Neuronal stem cell (in vitro differentiated cells): ENCODE measurements around the gene TXLNB.
A peak's percentile ranks its signal among the peaks of the same experiment; 100 is the strongest.

ENCODE experiments used
- DNase-seq: peaks from one replicate; pipeline ENCODE4 v3.0.0-alpha.2; 2013; ENCODE audit warnings: low spot score
- H2AFZ ChIP-seq: one replicate; pipeline ENCODE4 v1.6.1; 2013; ENCODE audit warnings: mild to moderate bottlenecking, low read length, inconsistent platforms
- H2AK5ac ChIP-seq: 2 replicates; pipeline ENCODE4 v1.6.1; 2013; ENCODE audit warnings: low read depth, mild to moderate bottlenecking, inconsistent platforms, low read length, moderate library complexity, mixed read lengths
- H2BK120ac ChIP-seq: 2 replicates; pipeline ENCODE4 v1.6.1; 2013; ENCODE audit warnings: low read depth, mild to moderate bottlenecking, inconsistent platforms, low read length, moderate library complexity, mixed read lengths
- H2BK12ac ChIP-seq: one replicate; pipeline ENCODE4 v1.6.1; 2013; ENCODE audit warnings: low read length, inconsistent platforms
- H2BK15ac ChIP-seq: 2 replicates; pipeline ENCODE4 v1.6.1; 2013; ENCODE audit warnings: mild to moderate bottlenecking, low read length, inconsistent platforms, mixed read lengths
- H2BK5ac ChIP-seq: one replicate; pipeline ENCODE4 v1.6.1; 2013; ENCODE audit warnings: inconsistent platforms, mild to moderate bottlenecking, low read length, moderate library complexity
- H3K14ac ChIP-seq: one replicate; pipeline ENCODE4 v1.6.1; 2013; ENCODE audit warnings: low read length, inconsistent platforms
- H3K18ac ChIP-seq: 2 replicates; pipeline ENCODE4 v1.6.1; 2013; ENCODE audit warnings: low read length, inconsistent platforms
- H3K23ac ChIP-seq: 2 replicates; pipeline ENCODE4 v1.6.1; 2013; ENCODE audit warnings: low read depth, mild to moderate bottlenecking, mixed read lengths, low read length, inconsistent platforms; ENCODE audit not compliant: poor library complexity
- H3K27ac ChIP-seq: replicated peaks from 3 replicates; pipeline ENCODE4 v1.5.1; 2013; ENCODE audit warnings: low read length, inconsistent platforms
- H3K27me3 ChIP-seq, 3 experiments: 2 replicates each; pipeline ENCODE4 v1.6.1; 2013; ENCODE audit warnings: low read length in 3 of 3, mild to moderate bottlenecking in 2 of 3, inconsistent platforms in 1 of 3, low read depth in 1 of 3, mixed read lengths in 1 of 3, moderate library complexity in 1 of 3; ENCODE audit not compliant: control insufficient read depth in 3 of 3, insufficient read depth in 3 of 3
- H3K36me3 ChIP-seq, 2 donors: replicated peaks in 1 of 2; 2 replicates each; pipeline ENCODE4 v1.6.1; 2013; ENCODE audit warnings: low read length in 2 of 2; ENCODE audit not compliant: control insufficient read depth in 2 of 2, insufficient read depth in 2 of 2
- H3K4ac ChIP-seq: 2 replicates; pipeline ENCODE4 v1.6.1; 2013; ENCODE audit warnings: inconsistent platforms, mild to moderate bottlenecking, low read length, moderate library complexity
- H3K4me1 ChIP-seq, 2 donors: 1 replicate in 1 of 2; 2 replicates in 1 of 2; pipeline ENCODE4 v1.6.1; 2013; ENCODE audit warnings: low read length in 2 of 2, low read depth in 1 of 2; ENCODE audit not compliant: control insufficient read depth in 2 of 2, insufficient read depth in 1 of 2
- H3K4me2 ChIP-seq: one replicate; pipeline ENCODE4 v1.6.1; 2013; ENCODE audit warnings: mild to moderate bottlenecking, low read length, inconsistent platforms; ENCODE audit not compliant: insufficient read depth, poor library complexity, severe bottlenecking
- H3K4me3 ChIP-seq, 2 donors: 2 replicates each; pipeline ENCODE4 v1.5.1; 2013; ENCODE audit warnings: low read length in 2 of 2, mild to moderate bottlenecking in 2 of 2, inconsistent platforms in 1 of 2, moderate library complexity in 1 of 2
- H3K79me1 ChIP-seq: one replicate; pipeline ENCODE4 v1.6.1; 2013; ENCODE audit warnings: low read depth, mild to moderate bottlenecking, inconsistent platforms, low read length, moderate library complexity
- H3K9ac ChIP-seq: one replicate; pipeline ENCODE4 v1.6.1; 2013; ENCODE audit warnings: mild to moderate bottlenecking, low read depth, low read length, inconsistent platforms; ENCODE audit not compliant: poor library complexity
- H3K9me3 ChIP-seq, 2 donors: replicated peaks in 1 of 2; 2 replicates each; pipeline versions ENCODE3 to v1.6.1; 2013; ENCODE audit warnings: low read length in 2 of 2, mild to moderate bottlenecking in 2 of 2, inconsistent platforms in 1 of 2, low read depth in 1 of 2, mixed read lengths in 1 of 2, moderate library complexity in 1 of 2; ENCODE audit not compliant: control insufficient read depth in 2 of 2, insufficient read depth in 1 of 2
- H4K8ac ChIP-seq: one replicate; pipeline ENCODE4 v1.6.1; 2013; ENCODE audit warnings: low read depth, mild to moderate bottlenecking, inconsistent platforms, low read length, moderate library complexity
- H4K91ac ChIP-seq: one replicate; pipeline ENCODE4 v1.6.1; 2013; ENCODE audit warnings: low read length, low read depth, mild to moderate bottlenecking, inconsistent platforms; ENCODE audit not compliant: poor library complexity
- WGBS, 2 donors: extraction: QIAGEN DNeasy Blood & Tissue Kit; methylation state at CpG; one replicate each; pipeline ENCODE4 v1.1.7; 2013; ENCODE audit warnings: missing lambda C conversion rate in 2 of 2, mixed read lengths in 1 of 2; ENCODE audit not compliant: insufficient read length in 2 of 2, insufficient replicate concordance in 1 of 2; ENCODE audit errors: extremely low coverage in 2 of 2; 5-methylcytosine and 5-hydroxymethylcytosine counted together

Gene TXLNB

GRCh38 chr6:139284789-139285188 is 7.0 kb downstream of the TXLNB start:
- Histone ChIP-seq H3K27me3 (no peaks in the 10 kb centered on the region), H3K23ac (no peak overlapping the region), H2BK120ac (no peak overlapping the region), H3K9ac (no peak overlapping the region), H3K36me3 (no peaks in the 10 kb centered on the region), H2AFZ (no peak overlapping the region), H4K8ac (no peak overlapping the region), H3K18ac (no peak overlapping the region), H3K4me1 (no peaks in the 10 kb centered on the region), H2BK12ac (no peak overlapping the region), H3K14ac (no peak overlapping the region), H3K27ac (no peak overlapping the region), H2AK5ac (no peak overlapping the region), H2BK5ac (no peak overlapping the region), H2BK15ac (no peak overlapping the region), H4K91ac (no peak overlapping the region), H3K4me3 (no peak overlapping the region), H3K79me1 (no peaks in the 10 kb centered on the region), H3K4me2 (no peak overlapping the region), H3K9me3 (peaks cover 0 to 2% of the 10 kb centered on the region in 2 donors), H3K4ac (no peak overlapping the region)
- no peak for DNase-seq
- no CpG with 5 or more reads among the region's 3 CpGs for WGBS, 2 donors

- Histone ChIP-seq H3K4me1 (no peaks in the 10 kb centered on the region), H3K4ac (no peak overlapping the region), H4K91ac (no peak overlapping the region), H3K4me3 (no peak overlapping the region), H3K23ac (no peak overlapping the region), H4K8ac (no peak overlapping the region), H2BK5ac (no peak overlapping the region), H2AFZ (no peak overlapping the region), H3K18ac (no peak overlapping the region), H2BK15ac (no peak overlapping the region), H2BK12ac (no peak overlapping the region), H3K27ac (no peak overlapping the region), H3K4me2 (no peak overlapping the region), H3K27me3 (no peaks in the 10 kb centered on the region), H3K79me1 (no peaks in the 10 kb centered on the region), H2BK120ac (no peak overlapping the region), H3K9me3 (no peaks in the 10 kb centered on the region), H2AK5ac (no peak overlapping the region), H3K14ac (no peak overlapping the region), H3K36me3 (no peaks in the 10 kb centered on the region), H3K9ac (no peak overlapping the region)
- DNase-seq, result no peak
- WGBS, 2 donors, result no CpG with 5 or more reads among the region's 3 CpGs
Observed at GRCh38 chr6:139282684-139283083, 9.1 kb downstream of the TXLNB start.

- Histone ChIP-seq H2AFZ (no peak overlapping the region), H2AK5ac (peak overlapping the region; percentile 68), H3K18ac (no peak overlapping the region), H3K14ac (no peak overlapping the region), H3K4ac (no peak overlapping the region), H3K4me2 (no peak overlapping the region), H3K23ac (no peak overlapping the region), H3K79me1 (no peaks in the 10 kb centered on the region), H2BK12ac (no peak overlapping the region), H3K4me1 (no peaks in the 10 kb centered on the region), H4K8ac (no peak overlapping the region), H2BK120ac (no peak overlapping the region), H3K9ac (no peak overlapping the region), H3K9me3 (no peaks in the 10 kb centered on the region), H3K4me3 (no peak overlapping the region), H2BK5ac (no peak overlapping the region), H3K27ac (no peak overlapping the region), H4K91ac (no peak overlapping the region), H3K36me3 (no peaks in the 10 kb centered on the region), H2BK15ac (no peak overlapping the region), H3K27me3 (no peaks in the 10 kb centered on the region)
- DNase-seq, result no peak
- no CpG with 5 or more reads among the region's 2 CpGs for WGBS, 2 donors
Observed at GRCh38 chr6:139278190-139278589, 13.6 kb downstream of the TXLNB start.

- no peak overlapping the region for H3K9ac ChIP-seq
- WGBS, 2 donors, result no CpG with 5 or more reads among the region's 1 CpG
- H3K18ac ChIP-seq, result no peak overlapping the region
- no peaks in the 10 kb centered on the region for H3K4me1 ChIP-seq
- DNase-seq, result no peak
- no peak overlapping the region for H3K23ac ChIP-seq
- no peaks in the 10 kb centered on the region for H3K27me3 ChIP-seq
- H4K8ac ChIP-seq, result no peak overlapping the region
- H2BK15ac ChIP-seq, result no peak overlapping the region
- no peak overlapping the region for H2BK120ac ChIP-seq
- H3K9me3 ChIP-seq, result no peaks in the 10 kb centered on the region
- no peak overlapping the region for H2BK12ac ChIP-seq
- no peaks in the 10 kb centered on the region for H3K79me1 ChIP-seq
- H3K14ac ChIP-seq, result no peak overlapping the region
- H2BK5ac ChIP-seq, result no peak overlapping the region
- no peak overlapping the region for H2AFZ ChIP-seq
- H3K36me3 ChIP-seq, result no peaks in the 10 kb centered on the region
- H3K4me2 ChIP-seq, result no peak overlapping the region
- no peak overlapping the region for H3K4me3 ChIP-seq
- H2AK5ac ChIP-seq, result no peak overlapping the region
- no peak overlapping the region for H4K91ac ChIP-seq
- H3K4ac ChIP-seq, result no peak overlapping the region
- H3K27ac ChIP-seq, result no peak overlapping the region
Observed at GRCh38 chr6:139277587-139277986, 14.2 kb downstream of the TXLNB start.
